Muscle of leg (tissue), 11 donors: ENCODE data around the gene NCAPD2. TPM values are rescaled to one million over a fixed set of nuclear protein-coding genes. Genes with fewer than 3 reads are reported as not detected.

Experiments used
- DNase-seq: peaks from one replicate; pipeline ENCODE4 v3.0.0; 2013
- H3K27ac ChIP-seq: one replicate; pipeline ENCODE4 v1.5.1; 2013; ENCODE audit warnings: mild to moderate bottlenecking, low read length, control low read depth
- H3K27me3 ChIP-seq: one replicate; pipeline ENCODE4 v1.6.1; 2013; ENCODE audit warnings: low read length; ENCODE audit not compliant: control insufficient read depth, insufficient read depth
- H3K36me3 ChIP-seq: one replicate; pipeline ENCODE4 v1.6.1; 2013; ENCODE audit warnings: low read length; ENCODE audit not compliant: control insufficient read depth, insufficient read depth
- H3K4me1 ChIP-seq: one replicate; pipeline ENCODE4 v1.6.1; 2013; ENCODE audit warnings: low read length; ENCODE audit not compliant: control insufficient read depth, insufficient read depth
- H3K4me3 ChIP-seq: one replicate; pipeline ENCODE4 v1.5.1; 2013; ENCODE audit warnings: low read length, control low read depth
- H3K9me3 ChIP-seq: replicated peaks from 2 replicates; pipeline ENCODE4 v1.6.1; 2013; ENCODE audit warnings: low read depth, low read length; ENCODE audit not compliant: control insufficient read depth
- WGBS: methylation state at CpG from one replicate; pipeline ENCODE4 v1.1.5; 2013; ENCODE audit warnings: missing lambda C conversion rate; ENCODE audit not compliant: insufficient coverage; 5-methylcytosine and 5-hydroxymethylcytosine counted together
- polyA plus RNA-seq, 8 donors: library from polyadenylated mRNA; unstranded; fragments of 120-200 nt; gene quantifications; one replicate each; pipeline versions ENCODE4 v1.2.1 to v1.2.3, GENCODE V29; 2013; ENCODE audit warnings: inconsistent platforms in 1 of 8, low replicate concordance in 1 of 8; ENCODE audit not compliant: insufficient read length in 8 of 8, insufficient read depth in 1 of 8
- total RNA-seq: library from RNA; stranded (reverse); fragments of 120-200 nt; gene quantifications from one replicate; pipeline ENCODE4 v1.2.4, GENCODE V29; 2013

The NCAPD2 gene
- total and polyA plus RNA-seq, 9 donors, result 24.4 to 52.0 (median 40.2) TPM

DNA sequence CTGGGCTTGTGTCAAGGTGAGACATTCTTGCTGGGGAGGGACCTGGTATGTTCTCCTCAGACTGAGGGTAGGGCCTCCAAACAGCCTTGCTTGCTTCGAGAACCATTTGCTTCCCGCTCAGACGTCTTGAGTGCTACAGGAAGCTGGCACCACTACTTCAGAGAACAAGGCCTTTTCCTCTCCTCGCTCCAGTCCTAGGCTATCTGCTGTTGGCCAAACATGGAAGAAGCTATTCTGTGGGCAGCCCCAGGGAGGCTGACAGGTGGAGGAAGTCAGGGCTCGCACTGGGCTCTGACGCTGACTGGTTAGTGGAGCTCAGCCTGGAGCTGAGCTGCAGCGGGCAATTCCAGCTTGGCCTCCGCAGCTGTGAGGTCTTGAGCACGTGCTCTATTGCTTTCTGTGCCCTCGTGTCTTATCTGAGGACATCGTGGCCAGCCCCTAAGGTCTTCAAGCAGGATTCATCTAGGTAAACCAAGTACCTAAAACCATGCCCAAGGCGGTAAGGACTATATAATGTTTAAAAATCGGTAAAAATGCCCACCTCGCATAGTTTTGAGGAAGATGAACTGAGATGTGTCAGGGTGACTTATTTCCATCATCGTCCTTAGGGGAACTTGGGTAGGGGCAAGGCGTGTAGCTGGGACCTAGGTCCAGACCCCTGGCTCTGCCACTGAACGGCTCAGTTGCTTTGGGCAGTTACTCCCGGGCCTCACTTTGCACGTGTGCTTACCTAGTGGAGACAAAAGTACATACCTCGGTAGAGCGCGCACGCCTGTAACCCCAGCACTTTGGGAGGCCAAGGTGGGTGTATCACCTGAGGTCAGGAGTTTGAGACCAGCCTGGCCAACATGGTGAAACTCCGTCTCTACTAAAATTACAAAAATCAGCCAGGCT is 44.8 kb downstream of the NCAPD2 start:
- H3K27ac ChIP-seq, result peak overlapping the region; percentile 84

DNA sequence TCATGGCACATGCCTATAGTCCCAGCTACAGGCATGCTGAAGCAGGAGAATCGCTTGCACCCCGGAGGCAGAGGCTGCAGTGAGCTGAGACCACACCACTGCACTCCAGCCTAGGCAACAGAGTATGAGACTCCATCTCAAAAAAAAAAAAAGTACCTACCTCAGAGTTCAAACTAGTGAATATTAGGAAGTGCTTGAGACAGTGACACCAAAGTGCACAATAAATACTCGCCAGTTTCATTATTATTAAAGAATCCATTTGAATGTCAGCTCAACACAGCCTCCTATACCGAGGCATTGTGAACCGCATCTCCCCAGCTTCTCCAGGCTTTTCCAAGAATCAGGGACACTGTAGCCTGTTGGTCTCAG is 45.4 kb downstream of the NCAPD2 start:
- Histone ChIP-seq H3K4me3 (no peak overlapping the region), H3K27ac (peak overlapping the region; percentile 84), H3K4me1 (peaks cover 70% of the 10 kb centered on the region), H3K36me3 (peaks cover 72% of the 10 kb centered on the region), H3K27me3 (no peaks in the 10 kb centered on the region), H3K9me3 (no peaks in the 10 kb centered on the region)
- DNase-seq, result no peak
- WGBS, result 85% methylated on average over 3 of the region's 5 CpGs

More for the DNA sequence above, 44.8 kb downstream of the NCAPD2 start:
- no peak overlapping the region for H3K4me3 ChIP-seq
- peaks cover 74% of the 10 kb centered on the region for H3K4me1 ChIP-seq
- H3K9me3 ChIP-seq, result no peaks in the 10 kb centered on the region
- no peak for DNase-seq
- 63% methylated on average over 18 of the region's 24 CpGs for WGBS
- no peaks in the 10 kb centered on the region for H3K27me3 ChIP-seq
- H3K36me3 ChIP-seq, result peaks cover 70% of the 10 kb centered on the region

DNA sequence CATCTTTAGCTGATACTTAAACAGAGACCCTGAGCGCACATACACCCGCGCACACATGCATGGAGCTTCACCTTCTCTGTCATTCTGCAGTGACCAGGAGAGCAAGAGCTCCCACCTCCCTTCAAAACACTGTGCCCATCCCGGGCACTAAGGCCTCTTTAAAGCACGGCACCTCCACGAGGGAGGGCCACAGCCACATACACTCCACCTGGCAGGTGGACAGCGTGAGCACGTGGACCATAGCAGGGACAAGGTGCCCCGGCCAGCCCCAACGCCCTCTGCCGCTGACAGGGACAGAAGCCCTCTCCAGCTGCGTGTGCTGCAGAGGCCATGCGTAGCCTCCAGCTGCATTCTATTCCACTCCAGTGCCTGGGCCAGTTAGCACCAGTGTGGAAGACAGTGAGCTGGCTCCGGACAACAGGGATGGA is 45.8 kb downstream of the NCAPD2 start:
- Histone ChIP-seq H3K4me1 (peaks cover 70% of the 10 kb centered on the region), H3K36me3 (peaks cover 76% of the 10 kb centered on the region), H3K4me3 (no peak overlapping the region), H3K9me3 (no peaks in the 10 kb centered on the region), H3K27ac (peak overlapping the region; percentile 43), H3K27me3 (no peaks in the 10 kb centered on the region)
- 78% methylated on average over 10 of the region's 14 CpGs for WGBS
- no peak for DNase-seq

DNA sequence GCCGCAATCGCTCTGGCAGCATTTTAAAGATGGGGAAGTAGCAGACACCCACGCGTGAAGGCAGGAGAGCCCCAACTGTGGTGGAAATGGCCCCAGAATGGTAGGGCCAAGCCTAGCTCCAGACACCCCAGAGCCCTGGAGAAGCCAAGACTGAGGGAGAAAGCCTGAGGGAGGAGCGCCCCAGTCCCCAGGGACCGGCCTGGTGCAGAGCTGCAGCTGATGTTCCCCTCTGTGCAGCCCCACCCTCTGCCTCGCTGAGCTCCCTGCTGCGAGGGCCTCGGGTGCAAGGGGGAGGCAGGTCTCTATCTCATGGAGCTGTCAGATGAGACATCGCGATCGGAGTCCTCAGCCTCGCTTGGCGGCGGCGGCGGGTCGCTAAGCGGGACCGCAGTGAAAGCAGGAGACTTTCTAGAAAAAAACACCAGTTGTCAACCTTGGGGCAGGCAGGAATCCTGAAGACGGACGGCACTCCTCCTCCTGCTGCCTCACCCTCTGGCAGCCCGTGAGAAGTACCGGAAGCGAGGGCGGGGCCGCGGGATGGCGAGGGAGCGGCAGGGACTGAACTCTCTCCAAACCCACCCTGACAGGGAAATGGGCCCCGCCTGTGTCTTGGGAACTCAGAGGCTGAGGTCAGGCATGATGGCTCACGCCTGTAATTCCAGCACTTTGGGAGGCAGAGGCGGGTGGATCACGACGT is 46.4 kb downstream of the NCAPD2 start:
- H3K9me3 ChIP-seq, result no peaks in the 10 kb centered on the region
- H3K27ac ChIP-seq, result peak overlapping the region; percentile 43
- H3K36me3 ChIP-seq, result peaks cover 80% of the 10 kb centered on the region
- H3K27me3 ChIP-seq, result no peaks in the 10 kb centered on the region
- H3K4me1 ChIP-seq, result peaks cover 68% of the 10 kb centered on the region
- no peak overlapping the region for H3K4me3 ChIP-seq
- WGBS, result 16% methylated on average over 28 of the region's 35 CpGs
- peak; percentile 89 for DNase-seq

DNA sequence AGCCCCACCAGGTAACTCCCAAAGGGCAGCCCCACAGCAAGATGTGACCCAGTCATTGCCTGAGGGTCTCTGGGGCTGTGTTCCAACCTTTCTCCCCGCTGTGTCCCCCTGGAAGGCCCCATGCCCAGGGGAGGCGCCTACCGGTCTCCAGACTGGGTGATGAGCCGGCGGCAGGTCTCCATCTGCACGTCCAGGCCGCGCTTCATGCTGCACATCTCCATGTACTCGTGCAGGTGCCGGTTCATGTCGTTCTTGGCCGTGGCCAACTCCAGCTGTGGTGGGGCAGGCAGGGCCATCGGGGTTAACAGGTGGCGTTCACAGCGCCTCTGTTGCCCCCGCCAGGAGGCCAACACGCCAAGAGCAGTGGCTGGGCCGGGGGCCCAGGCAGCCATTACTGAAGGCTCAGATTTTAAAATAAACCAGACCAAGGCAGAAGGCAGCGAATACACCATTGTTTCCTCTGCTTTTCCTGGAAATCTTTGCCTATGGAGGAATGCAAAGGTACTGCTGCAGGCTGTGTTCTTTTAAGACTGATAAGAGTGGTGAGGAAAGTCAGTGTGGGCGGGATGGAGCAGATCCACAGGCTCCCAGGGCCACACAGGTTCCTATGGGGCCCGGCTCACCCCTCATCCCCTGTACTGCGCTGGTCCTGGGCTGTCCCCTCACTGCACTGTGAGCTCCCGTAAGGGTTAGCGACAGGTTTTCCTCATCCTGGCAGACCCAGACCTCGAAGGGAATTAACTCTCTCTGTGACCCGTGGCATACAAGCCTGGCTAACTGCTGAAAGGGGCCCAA is 47.7 kb downstream of the NCAPD2 start:
- DNase-seq, result no peak
- WGBS, result 61% methylated on average over 26 of the region's 26 CpGs
- Histone ChIP-seq H3K4me1 (peaks cover 55% of the 10 kb centered on the region), H3K9me3 (no peaks in the 10 kb centered on the region), H3K27ac (peak overlapping the region; percentile 43), H3K4me3 (no peak overlapping the region), H3K27me3 (no peaks in the 10 kb centered on the region), H3K36me3 (peaks cover 78% of the 10 kb centered on the region)

DNA sequence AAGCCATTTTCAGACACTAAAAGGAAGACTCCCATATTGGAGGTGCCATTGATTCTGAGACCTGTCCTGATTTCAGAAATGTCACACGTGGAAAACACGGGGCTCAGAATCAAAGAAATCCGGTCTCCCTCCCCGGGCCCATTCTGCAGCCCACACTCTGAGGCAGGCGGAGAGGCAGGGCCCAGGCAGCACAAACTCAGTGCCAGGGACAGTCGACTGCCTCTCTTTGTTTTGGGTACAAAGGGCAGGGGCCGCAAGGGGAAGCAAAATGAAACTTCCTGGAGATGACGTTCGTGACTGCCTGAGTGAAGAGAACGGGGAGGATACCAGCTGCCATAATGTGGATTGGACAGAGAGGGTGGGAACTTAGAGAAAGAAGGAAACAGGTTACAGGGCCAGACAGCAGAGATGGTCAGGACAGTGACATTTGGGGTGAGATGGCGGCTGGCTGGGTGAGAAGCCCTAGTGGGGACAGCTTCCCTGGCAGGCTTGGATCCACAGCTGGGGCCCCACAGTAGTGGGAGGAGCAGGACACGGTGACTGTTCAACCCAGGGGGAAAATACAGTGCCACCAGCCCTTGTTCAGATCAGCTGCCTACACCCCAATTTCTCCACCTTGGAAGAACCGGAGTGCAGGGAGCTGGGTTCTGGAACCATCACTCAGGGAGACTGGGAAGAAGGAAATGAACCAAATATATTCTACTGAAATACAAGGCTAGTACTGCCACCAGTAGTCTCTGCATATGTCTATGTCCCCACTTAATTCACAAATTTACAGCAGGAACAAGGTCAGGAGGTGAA is 48.5 kb downstream of the NCAPD2 start:
- H3K27ac ChIP-seq, result peak overlapping the region; percentile 43
- no peaks in the 10 kb centered on the region for H3K9me3 ChIP-seq
- no peak overlapping the region for H3K4me3 ChIP-seq
- H3K27me3 ChIP-seq, result no peaks in the 10 kb centered on the region
- H3K4me1 ChIP-seq, result peaks cover 47% of the 10 kb centered on the region
- WGBS, result 68% methylated on average over 11 of the region's 13 CpGs
- no peak for DNase-seq
- H3K36me3 ChIP-seq, result peaks cover 78% of the 10 kb centered on the region

DNA sequence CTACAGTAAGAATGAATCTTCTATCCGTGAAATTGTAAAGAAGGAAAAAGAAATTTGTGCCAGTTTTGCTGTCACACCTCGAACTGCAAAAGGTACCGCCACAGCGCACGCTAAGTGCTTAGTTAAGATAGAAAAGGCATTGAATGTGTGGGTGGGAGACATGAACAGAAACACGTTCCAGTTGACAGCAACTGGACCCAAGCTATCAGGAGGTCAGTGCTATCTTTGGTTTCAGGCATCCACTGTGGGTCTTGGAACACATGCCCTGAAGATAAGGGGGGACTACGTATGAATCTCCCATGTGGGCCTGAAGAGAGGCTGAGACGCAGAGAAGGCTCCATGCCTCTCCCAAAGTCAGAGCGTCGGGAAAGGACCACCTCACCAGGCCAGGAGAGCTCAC is 52.1 kb downstream of the NCAPD2 start:
- no peaks in the 10 kb centered on the region for H3K27me3 ChIP-seq
- peaks cover 57% of the 10 kb centered on the region for H3K4me1 ChIP-seq
- H3K27ac ChIP-seq, result no peak overlapping the region
- 88% methylated on average over 10 of the region's 10 CpGs for WGBS
- H3K4me3 ChIP-seq, result no peak overlapping the region
- DNase-seq, result no peak
- H3K36me3 ChIP-seq, result peaks cover 84% of the 10 kb centered on the region
- no peaks in the 10 kb centered on the region for H3K9me3 ChIP-seq

DNA sequence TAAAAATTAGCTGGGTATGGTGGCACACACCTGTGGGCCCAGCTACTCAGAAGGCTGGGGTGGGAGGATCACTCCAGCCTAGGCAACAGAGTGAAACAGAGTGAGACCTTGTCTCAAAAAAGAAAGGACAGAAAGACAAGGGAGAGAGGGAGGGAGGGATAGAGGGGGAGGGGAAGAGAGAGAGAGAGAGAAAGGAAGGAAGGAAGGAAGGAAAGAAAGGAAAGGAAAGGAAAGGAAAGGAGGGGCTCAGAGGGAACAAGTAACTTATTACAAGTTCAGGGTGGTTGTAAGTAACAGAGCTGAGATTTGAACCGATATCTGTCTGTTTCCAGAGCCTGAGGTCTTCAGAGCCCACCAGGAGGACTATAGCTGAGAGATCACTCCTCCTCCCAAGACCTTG is 53.7 kb downstream of the NCAPD2 start:
- 40% methylated on average over 1 of the region's 1 CpG for WGBS
- no peak overlapping the region for H3K4me3 ChIP-seq
- H3K27me3 ChIP-seq, result no peaks in the 10 kb centered on the region
- peak overlapping the region; percentile 71 for H3K27ac ChIP-seq
- no peaks in the 10 kb centered on the region for H3K9me3 ChIP-seq
- H3K4me1 ChIP-seq, result peaks cover 57% of the 10 kb centered on the region
- DNase-seq, result no peak
- peaks cover 77% of the 10 kb centered on the region for H3K36me3 ChIP-seq

DNA sequence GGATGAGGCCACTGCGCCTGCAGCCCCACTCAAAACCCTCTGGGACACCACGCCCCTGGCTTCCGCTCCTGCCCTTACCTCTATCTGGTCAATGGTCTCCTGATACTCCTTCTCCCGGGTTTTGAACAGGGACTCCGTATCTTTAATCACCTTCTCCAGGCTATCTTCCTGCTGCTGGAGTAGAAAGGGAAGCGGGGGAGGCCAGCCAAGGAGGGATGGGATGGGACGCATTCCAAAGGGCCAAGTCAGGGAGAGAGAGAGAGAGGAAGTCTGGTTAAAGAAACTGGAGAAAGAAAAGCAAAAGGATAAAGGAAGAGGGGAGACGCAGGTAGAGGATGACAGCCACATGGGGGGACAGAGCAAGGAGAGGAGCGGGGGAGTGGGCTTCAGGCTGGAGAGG is 54.1 kb downstream of the NCAPD2 start:
- H3K36me3 ChIP-seq, result peaks cover 73% of the 10 kb centered on the region
- no peaks in the 10 kb centered on the region for H3K9me3 ChIP-seq
- 26% methylated on average over 7 of the region's 9 CpGs for WGBS
- H3K27ac ChIP-seq, result peak overlapping the region; percentile 71
- H3K27me3 ChIP-seq, result no peaks in the 10 kb centered on the region
- H3K4me1 ChIP-seq, result peaks cover 57% of the 10 kb centered on the region
- no peak overlapping the region for H3K4me3 ChIP-seq
- peak; percentile 88 for DNase-seq
